Fibroblast of pulmonary artery (primary cell): ENCODE data around the gene ENPP4.
"Not testable (repeated sequence)": the region's sequence is repeated elsewhere in the genome, so short reads cannot be mapped to it uniquely, and the experiment has no call there.

Experiments
- DNase-seq: peaks from one replicate; pipeline ENCODE4 v3.0.0-alpha.2; 2010; ENCODE audit warnings: low read depth
- H3K4me3 ChIP-seq: replicated peaks from 2 replicates; pipeline ENCODE4 v1.5.1; 2011; ENCODE audit warnings: low read depth, mild to moderate bottlenecking, control low read depth, low read length, moderate library complexity
- CTCF ChIP-seq: IDR thresholded peaks from 2 replicates; pipeline ENCODE4 v1.5.1; 2011; ENCODE audit warnings: mild to moderate bottlenecking, control low read depth, low read length, inconsistent platforms; ENCODE audit errors: missing control alignments

Gene ENPP4

DNA sequence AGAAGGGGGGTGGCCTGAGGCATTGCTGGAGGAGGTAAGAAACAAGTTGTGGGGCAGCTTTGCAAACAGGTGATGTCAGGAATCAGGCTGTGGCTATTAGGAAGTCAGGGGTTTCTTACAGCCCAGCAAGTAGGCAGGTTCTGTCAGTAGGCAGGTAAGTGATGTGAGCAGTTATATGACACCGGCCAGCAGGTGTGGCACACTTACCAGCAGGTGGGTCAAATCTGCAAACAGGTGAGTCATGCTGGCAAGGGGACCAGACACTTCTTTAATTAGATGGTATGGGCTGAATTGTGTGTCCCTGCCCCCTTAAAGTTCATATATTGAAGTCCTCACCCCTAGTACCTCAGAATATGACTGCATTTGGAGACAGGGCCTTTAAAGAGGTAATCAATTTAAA, 16.4 kb upstream of the ENPP4 start:
- no peak for DNase-seq
- TF ChIP-seq CTCF, result no peak

DNA sequence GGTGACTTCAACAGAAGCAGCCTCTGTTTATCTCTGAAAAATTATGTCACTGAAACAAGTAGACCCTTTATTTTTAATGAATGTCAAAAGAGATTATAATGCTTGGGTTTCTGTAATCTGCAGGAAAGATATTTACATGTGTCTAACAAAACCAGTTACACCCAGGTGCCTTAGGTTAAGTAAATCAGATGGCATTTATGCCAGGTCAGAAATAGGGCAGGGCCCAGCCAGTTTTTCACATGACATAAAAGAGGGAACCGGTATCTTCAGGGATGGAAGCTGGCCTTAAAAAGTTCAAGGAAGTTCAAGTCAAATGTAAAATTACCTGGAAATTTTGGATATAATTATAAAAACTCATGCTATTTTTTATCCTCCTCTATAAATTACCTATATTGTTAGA, 14.2 kb upstream of the ENPP4 start:
- no peak for DNase-seq
- H3K4me3 ChIP-seq, result no peak overlapping the region
- TF ChIP-seq CTCF, result no peak

More for the DNA sequence above, 16.4 kb upstream of the ENPP4 start:
- no peak overlapping the region for H3K4me3 ChIP-seq

DNA sequence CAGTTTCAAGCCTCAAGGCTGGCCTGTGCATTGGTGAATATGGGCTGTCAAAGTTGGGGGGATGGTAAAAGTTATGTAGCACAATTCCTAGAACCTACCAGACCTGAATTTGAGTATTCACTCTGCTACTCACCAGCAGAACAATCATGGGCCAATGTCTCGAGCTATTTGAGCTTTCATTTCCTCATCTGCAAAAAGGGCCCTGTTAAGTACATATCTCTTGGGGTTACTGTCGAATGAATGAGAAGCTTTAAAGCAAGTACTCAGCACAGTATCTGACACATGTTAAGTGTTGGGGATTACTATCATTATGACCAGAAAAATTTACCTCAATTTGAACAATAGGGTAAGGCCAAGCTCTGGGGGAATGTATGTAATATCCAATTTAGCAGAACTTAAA, 13.5 kb upstream of the ENPP4 start:
- TF ChIP-seq CTCF, result no peak
- no peak for DNase-seq
- H3K4me3 ChIP-seq, result no peak overlapping the region

DNA sequence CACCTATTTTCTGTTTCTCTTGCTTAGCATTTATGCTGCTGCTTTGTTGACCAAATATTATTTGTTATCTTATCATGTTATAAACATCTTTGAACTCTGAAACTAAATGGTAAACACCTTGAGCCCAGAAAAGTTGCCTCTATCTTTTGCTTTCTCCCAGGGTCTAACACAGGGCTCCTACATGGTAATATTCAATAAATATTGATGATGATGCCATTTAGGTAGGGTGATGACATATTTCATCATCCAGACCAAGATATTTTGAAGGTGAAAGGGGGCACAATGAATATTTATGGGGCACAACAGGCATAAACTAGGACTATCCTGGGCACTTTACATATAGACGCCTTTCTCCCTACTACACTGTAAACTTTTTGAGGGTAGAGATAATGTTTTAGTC, 11.6 kb upstream of the ENPP4 start:
- H3K4me3 ChIP-seq, result no peak overlapping the region
- no peak for TF ChIP-seq CTCF
- no peak for DNase-seq

- no peak for DNase-seq
- H3K4me3 ChIP-seq, result no peak overlapping the region
- TF ChIP-seq CTCF, result no peak
Observed at GRCh38 chr6:46118836-46119235, 11.0 kb upstream of the ENPP4 start.

DNA sequence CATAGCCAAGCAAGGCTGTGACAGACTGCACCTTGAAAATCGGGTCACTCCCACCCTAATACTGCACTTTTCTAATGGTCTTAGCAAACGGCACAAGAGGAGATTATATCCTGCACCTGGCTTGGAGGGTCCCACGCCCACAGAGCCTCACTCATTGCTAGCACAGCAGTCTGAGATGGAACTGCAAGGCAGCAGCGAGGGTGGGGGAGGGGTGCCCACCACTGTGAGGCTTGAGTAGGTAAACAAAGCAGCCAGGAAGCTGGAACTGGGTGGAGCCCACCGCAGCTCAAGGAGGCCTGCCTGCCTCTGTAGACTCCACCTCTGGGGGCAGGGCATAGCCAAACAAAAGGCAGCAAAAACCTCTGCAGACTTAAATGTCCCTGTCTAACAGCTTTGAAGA, 10.1 kb upstream of the ENPP4 start:
- not testable (repeated sequence) for H3K4me3 ChIP-seq, DNase-seq

DNA sequence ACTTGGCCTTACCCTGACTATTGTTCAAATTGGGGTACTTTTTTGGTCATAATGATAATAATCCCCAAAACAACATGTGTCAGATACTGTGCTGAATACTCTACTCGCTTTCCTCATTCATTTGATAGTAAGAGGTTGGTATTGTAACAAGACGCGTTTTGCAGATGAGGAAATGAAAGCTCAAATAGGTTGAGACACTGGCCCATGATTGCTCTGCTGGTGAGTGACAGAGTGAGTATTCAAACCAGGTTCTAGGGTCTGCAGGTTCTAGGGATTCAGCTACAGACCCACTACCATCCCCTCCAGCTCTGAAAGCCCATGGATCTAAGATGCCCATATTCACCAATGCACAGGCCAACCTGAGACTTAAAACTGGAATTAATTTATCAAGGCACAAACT, 1.3 kb upstream of the ENPP4 start:
- no peak overlapping the region for H3K4me3 ChIP-seq
- TF ChIP-seq CTCF, result no peak
- no peak for DNase-seq

- H3K4me3 ChIP-seq, result no peak overlapping the region
- DNase-seq, result no peak
- TF ChIP-seq CTCF, result no peak
Observed at GRCh38 chr6:46129291-46129628, 529 bp upstream of the ENPP4 start.
